Measurements from ENCODE around the gene FAM83B.

DNA sequence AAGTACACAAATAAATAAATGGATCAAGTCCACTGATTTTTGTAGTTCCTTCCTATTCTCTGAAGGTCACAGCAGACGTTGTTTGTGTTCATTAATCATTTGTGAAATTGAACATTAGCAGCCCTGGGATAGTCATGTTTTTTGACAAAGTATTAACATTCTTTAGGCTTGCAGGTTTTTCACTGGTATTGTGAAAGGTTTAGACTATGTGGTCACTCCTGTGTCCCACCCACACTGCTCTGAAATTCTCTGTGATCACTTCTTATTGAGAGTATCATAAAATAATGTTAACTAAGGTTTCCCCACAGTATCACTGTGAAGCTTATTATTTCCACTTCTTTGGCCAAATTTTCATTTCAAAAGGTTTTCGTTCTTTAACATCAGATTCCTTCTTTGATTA, 3.5 kb downstream of the FAM83B start:
- TF ChIP-seq CTCF (conservative IDR thresholded peaks at IDR 0.05), result no peak
- no peak for TF ChIP-seq EZH2 (IDR thresholded peaks at IDR 0.05; ENCODE audit: low read depth)
